AG09319 (cell line): ENCODE data around the gene ATF4.
A peak's percentile ranks its signal among the peaks of the same experiment; 100 is the strongest.

Source experiments
- DNase-seq: peaks from one replicate; pipeline ENCODE4 v3.0.0-alpha.2; 2010; ENCODE audit warnings: low read depth; ENCODE audit errors: extremely low read depth
- CTCF ChIP-seq: IDR thresholded peaks from 2 replicates; pipeline ENCODE4 v1.5.1; 2011; ENCODE audit warnings: low read depth, mild to moderate bottlenecking, inconsistent platforms, low read length, moderate library complexity

The ATF4 gene

GRCh38 chr22:39496131-39496838 lies 24.1 kb upstream of the ATF4 start:
- peak; percentile 79 for TF ChIP-seq CTCF
- no peak for DNase-seq

GRCh38 chr22:39497429-39497828 lies 22.9 kb upstream of the ATF4 start:
- no peak for TF ChIP-seq CTCF
- no peak for DNase-seq

DNA sequence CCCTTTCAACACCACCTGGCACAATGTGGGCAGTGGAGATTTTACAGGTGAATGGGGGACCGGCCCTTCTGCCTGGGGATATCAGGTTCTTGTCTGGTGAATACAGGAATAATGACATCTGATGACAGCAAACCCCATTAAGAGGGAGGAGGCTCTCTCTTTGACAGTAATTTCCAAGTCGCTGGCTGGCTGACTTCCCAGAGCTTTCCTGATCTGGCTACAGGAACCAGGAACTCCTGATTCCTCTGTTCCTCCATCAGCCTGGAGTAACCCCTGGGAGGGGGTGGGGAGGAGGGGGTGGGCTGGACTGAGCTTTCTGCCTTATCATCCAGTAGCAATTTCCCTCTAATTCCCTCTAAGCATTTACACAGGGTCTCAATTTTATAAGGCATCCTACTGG lies 22.0 kb upstream of the ATF4 start:
- no peak for DNase-seq
- TF ChIP-seq CTCF, result no peak

- no peak for DNase-seq
Observed at GRCh38 chr22:39498802-39499201, 21.6 kb upstream of the ATF4 start.

DNA sequence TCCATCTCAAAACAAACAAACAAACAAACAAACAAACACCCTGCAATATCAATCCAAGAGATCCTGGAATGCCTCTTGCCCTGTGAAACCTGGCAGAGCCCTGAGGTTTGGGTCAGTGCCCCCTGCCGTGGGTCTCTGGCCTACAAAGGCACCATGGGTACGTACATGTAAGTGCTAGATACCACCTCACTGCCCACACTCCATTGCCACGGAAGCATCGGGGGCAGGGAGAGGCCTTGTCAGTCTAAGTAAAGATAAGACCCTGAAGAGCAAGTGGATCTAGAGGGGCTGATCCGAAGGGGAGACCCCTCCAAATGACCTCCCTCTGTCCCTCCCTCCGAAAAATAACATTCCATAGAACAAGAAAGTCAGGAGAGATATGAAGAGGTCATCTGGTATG lies 20.3 kb upstream of the ATF4 start:
- no peak for TF ChIP-seq CTCF
- no peak for DNase-seq

More at GRCh38 chr22:39498802-39499201, 21.6 kb upstream of the ATF4 start:
- TF ChIP-seq CTCF, result no peak

DNA sequence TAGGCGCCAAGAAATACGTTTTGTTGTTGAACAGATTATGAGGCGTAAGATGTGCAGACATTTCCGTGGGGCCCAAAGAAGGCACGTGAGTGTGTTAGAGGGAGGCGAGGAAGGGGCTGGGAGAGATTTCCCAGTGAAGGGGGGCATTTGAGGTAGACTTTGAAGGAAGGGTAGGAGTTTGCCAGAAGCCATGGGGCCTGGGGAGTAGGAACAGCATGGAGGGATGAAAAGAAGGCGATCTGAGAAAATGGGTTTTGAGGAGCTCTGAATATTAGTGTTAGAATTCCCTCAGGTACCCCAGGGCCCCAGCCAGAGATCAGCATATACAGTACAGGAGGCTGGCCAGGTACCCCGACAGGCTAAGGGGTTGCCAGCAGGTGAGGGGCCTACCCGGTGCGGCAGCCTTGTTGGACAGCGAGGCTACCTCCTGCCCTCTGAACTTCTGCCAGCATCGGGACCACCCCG lies 18.7 kb upstream of the ATF4 start:
- DNase-seq, result no peak
- no peak for TF ChIP-seq CTCF

GRCh38 chr22:39502109-39502788 lies 18.1 kb upstream of the ATF4 start, which contains the start of gene MIEF1:
TSS of gene MIEF1 (plus strand) at chr22:39502290. CDS start at chr22:39511295, 9,005 bp downstream.
- DNase-seq, result peak; percentile 87
- TF ChIP-seq CTCF, result no peak; the same call in 1 of the 2 replicates
